Adrenal gland (tissue), 5 donors: Measurements from ENCODE around the gene TM6SF1.

Experiments used
- POLR2A ChIP-seq, 2 donors: fragments of 450-650 bp; IDR thresholded peaks; one replicate each; pipeline ENCODE4 v1.6.1; 2017; ENCODE audit warnings: antibody characterized with exemption in 2 of 2, mild to moderate bottlenecking in 2 of 2, moderate library complexity in 1 of 2
- TF ChIP-seq, protein P1 (sequence below), 6 experiments: fragments of 450-650 bp in 4 of 6; fragments of 200-600 bp in 2 of 6; sonication (generic) in 1 of 6; IDR thresholded peaks; 1 replicate in 5 of 6; 2 replicates in 1 of 6; pipeline versions ENCODE4 v1.5.1 to v1.8.0; 2016 to 2021; ENCODE audit warnings: antibody characterized with exemption in 6 of 6, mild to moderate bottlenecking in 2 of 6, moderate library complexity in 1 of 6
- donor health status: DM: no; HTN: no; CAD: no.

DNA sequence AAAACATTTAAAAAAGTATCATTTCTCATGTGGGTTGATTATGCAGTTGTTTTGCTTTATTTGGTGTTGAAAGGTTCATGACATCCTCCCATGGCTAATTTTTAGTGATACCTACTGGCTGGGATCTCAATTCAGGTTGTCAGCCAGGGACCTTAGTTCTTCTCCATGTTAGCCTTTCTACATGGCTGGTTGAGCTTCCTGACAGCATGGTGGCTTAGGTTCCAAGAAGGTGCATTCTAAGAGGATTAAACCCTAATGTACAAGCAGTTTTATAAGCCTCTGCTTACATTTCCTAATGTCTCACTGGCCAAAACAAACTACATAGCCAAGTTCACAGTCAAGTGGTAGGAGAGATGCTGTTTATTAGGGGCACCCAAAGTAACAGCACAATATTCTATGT, 9.4 kb upstream of the TM6SF1 start:
- TF ChIP-seq POLR2A (IDR thresholded peaks at IDR 0.05), result no peak
- TF ChIP-seq, protein P1, sequence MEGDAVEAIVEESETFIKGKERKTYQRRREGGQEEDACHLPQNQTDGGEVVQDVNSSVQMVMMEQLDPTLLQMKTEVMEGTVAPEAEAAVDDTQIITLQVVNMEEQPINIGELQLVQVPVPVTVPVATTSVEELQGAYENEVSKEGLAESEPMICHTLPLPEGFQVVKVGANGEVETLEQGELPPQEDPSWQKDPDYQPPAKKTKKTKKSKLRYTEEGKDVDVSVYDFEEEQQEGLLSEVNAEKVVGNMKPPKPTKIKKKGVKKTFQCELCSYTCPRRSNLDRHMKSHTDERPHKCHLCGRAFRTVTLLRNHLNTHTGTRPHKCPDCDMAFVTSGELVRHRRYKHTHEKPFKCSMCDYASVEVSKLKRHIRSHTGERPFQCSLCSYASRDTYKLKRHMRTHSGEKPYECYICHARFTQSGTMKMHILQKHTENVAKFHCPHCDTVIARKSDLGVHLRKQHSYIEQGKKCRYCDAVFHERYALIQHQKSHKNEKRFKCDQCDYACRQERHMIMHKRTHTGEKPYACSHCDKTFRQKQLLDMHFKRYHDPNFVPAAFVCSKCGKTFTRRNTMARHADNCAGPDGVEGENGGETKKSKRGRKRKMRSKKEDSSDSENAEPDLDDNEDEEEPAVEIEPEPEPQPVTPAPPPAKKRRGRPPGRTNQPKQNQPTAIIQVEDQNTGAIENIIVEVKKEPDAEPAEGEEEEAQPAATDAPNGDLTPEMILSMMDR (IDR thresholded peaks at IDR 0.05), result no peak
